Fibroblast of pulmonary artery (primary cell): ENCODE results near the gene CA4.

ENCODE experiments used
- DNase-seq: peaks from one replicate; pipeline ENCODE4 v3.0.0-alpha.2; 2010; ENCODE audit warnings: low read depth
- H3K4me3 ChIP-seq: replicated peaks from 2 replicates; pipeline ENCODE4 v1.5.1; 2011; ENCODE audit warnings: low read depth, mild to moderate bottlenecking, control low read depth, low read length, moderate library complexity
- TF ChIP-seq, protein P1 (sequence below): IDR thresholded peaks from 2 replicates; pipeline ENCODE4 v1.5.1; 2011; ENCODE audit warnings: mild to moderate bottlenecking, control low read depth, low read length, inconsistent platforms; ENCODE audit errors: missing control alignments

CA4 gene

DNA sequence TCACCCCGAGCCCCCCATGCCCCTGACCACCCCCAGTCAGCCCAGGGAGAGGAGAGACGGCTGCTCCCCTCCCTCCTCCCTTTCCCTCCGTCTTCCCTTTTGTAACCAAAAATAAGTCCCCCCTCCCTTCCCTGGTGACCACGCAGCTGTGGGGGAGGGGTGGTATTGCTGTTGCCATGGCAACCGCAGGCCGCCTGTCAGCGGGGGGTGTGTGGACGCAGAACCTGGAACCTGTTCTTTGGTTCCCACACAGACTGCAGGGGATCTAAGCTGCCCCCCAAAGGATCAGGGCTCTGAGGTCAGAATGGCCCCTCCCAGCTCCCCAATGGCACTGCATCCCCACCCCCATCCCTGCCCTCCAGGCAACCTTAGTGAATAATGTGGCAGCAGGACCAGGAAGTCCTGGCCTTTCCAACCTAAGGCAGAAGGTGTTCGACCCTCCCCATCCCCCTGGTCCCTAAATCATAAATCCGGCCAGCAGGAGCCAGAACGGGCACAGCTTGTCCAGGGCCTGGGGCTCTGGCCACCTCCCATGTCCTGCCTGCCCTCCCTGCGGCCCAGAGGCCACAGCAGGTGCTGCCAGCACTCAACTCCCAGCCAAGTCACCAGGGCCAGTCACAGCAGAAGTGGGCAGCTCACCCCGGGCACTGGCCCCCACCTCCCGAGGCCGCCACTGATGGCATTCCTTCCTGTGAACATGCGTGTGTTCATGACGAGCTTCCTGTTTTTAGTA, 12.0 kb downstream of the CA4 start:
- no peak overlapping the region for H3K4me3 ChIP-seq
- no peak for DNase-seq
- TF ChIP-seq, protein P1, sequence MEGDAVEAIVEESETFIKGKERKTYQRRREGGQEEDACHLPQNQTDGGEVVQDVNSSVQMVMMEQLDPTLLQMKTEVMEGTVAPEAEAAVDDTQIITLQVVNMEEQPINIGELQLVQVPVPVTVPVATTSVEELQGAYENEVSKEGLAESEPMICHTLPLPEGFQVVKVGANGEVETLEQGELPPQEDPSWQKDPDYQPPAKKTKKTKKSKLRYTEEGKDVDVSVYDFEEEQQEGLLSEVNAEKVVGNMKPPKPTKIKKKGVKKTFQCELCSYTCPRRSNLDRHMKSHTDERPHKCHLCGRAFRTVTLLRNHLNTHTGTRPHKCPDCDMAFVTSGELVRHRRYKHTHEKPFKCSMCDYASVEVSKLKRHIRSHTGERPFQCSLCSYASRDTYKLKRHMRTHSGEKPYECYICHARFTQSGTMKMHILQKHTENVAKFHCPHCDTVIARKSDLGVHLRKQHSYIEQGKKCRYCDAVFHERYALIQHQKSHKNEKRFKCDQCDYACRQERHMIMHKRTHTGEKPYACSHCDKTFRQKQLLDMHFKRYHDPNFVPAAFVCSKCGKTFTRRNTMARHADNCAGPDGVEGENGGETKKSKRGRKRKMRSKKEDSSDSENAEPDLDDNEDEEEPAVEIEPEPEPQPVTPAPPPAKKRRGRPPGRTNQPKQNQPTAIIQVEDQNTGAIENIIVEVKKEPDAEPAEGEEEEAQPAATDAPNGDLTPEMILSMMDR, result no peak

DNA sequence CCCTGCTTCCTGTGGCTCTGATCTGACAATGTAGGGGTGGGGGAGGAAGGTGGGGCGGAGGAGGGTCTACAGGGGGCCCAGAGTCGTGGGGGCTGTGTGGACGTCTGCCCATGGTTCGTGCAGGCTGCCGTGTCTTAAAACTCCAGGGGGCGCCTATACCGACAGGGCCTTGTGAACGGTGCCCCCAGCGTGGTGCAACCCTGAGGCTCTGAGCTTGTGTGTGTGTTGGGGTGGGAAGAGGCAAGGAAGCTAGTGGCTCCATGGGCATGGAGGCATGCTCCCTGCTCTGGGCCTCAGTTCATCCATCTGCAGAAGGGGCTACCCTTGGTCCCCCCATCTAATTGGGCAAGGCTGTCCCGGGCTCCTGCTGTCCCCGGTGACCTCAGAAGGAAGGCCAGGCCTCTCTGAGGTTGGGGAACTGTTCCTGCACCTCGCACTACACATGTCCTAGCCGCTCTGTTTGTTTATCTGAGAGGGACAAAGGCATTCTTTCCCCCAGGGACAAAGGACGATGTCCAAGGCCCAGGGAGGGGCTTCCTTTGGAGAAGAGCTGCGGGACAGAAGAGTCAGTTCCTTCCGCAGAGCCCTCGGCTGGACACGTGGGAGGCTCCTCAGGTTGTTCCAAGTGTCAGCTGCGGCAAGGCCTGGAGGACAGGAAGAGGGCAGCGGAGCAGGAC, 13.5 kb downstream of the CA4 start:
- no peak for DNase-seq
- TF ChIP-seq, protein P1, result peak; percentile 9
- H3K4me3 ChIP-seq, result no peak overlapping the region

GRCh38 chr17:60164164-60164563, 14.4 kb downstream of the CA4 start:
- no peak overlapping the region for H3K4me3 ChIP-seq
- TF ChIP-seq, protein P1, result no peak
- no peak for DNase-seq

- no peak for DNase-seq
- no peak overlapping the region for H3K4me3 ChIP-seq
- TF ChIP-seq, protein P1, result no peak
Measured at GRCh38 chr17:60164697-60165096, 14.9 kb downstream of the CA4 start.

DNA sequence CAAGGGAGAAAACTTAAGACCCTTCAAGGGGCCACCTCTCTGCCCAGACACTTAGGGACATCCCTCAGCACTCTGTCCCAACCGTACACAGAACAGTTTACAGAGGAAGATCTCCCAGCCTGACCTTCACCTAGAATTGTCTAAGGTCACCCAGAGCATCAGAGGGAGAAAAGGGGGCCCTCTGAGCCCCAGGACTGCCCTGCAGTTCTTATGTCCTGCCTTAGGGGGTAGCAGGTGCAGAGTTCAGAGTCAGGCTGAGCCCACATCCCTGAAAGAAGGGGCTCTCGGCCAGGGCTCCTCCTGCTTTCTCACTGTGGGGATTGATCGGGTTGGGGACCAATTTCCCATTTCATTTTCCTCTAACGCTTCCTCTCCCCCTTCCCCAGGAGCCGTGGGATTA, 15.4 kb downstream of the CA4 start:
- H3K4me3 ChIP-seq, result no peak overlapping the region
- TF ChIP-seq, protein P1, result no peak
- no peak for DNase-seq

DNA sequence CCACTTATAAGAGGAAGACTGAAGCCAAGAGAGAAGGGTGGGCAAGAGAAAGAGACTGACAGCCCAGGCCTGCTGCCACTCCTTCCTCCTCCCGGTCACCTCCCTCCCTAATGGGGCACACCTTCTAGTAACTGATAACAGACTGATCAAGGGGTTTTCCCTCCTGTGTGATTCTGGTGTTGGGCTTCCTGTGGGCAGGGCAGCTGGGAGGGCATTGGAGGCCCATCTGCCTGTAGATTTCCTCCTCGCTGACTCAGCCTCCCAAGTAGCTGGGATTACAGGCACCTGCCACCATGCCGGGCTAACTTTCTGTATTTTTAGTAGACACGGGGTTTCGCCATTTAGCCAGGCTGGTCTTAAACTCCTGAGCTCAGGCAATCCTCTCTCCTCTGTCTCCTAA, 16.2 kb downstream of the CA4 start:
- TF ChIP-seq, protein P1, result no peak
- H3K4me3 ChIP-seq, result no peak overlapping the region
- no peak for DNase-seq
